IPS-11a (cell line): ENCODE results near the gene ODR4.
"Not testable (repeated sequence)": the region's sequence is repeated elsewhere in the genome, so short reads cannot be mapped to it uniquely, and the experiment has no call there.

Experiments used
- H3K4me3 ChIP-seq: one replicate; pipeline ENCODE4 v1.5.1; 2013; ENCODE audit warnings: low read depth, low read length, control low read depth

ODR4 gene

DNA sequence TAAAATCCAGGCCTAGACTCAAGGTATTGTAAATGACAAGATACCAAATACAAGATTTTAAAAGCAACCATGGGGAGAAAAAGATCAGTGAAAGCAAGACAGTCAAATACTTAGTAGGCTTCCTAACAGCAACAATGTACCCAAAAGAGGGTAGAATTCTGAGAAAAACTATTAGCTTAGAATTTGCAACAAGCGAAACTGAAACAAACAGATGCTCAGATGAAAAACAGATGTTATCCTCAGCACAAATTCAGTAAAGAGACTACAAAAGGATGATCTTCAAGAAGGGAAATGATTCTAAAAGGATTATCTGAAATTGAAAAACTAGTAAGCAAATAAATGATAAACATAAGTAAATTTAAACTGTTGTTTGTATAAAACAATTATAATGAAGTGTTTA, 45.3 kb downstream of the ODR4 start:
- no peak overlapping the region for H3K4me3 ChIP-seq

DNA sequence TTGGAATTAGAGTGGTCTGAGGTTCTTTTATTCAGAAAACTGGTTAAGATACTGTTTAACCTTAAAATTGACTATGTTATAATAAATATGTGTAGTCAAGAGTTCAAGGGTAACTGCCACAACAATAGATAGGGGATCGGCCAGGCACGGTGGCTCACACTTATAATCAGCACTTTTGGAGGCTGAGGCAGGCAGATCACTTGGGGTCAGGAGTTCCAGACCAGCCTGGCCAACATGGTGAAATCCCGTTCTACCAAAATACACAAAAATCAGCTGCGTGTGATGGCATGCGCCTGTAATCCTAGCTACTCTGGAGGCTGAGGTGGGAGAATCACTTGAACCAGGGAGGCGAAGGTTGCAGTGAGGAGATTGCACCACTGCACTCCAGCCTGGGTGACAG, 45.8 kb downstream of the ODR4 start:
- no peak overlapping the region for H3K4me3 ChIP-seq

DNA sequence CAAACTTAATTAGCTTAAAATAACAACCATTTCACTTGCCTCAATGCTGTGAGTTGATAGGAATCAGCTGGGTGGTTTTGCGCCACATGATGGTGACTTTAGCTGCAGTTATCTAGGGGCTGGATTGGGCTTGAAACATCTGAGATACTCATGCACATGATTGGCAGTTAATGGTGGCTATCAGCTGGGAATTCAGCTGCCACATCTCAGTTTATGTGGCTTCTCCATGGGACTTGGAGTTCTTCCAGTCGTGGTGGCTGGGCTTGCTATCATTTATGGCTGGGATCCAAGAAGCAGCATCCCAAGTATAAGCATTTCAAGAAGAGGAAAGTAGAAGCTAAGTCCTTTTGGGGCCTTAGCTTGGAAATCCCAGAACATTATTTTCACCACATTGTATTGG, 48.9 kb downstream of the ODR4 start:
- H3K4me3 ChIP-seq: no peak overlapping the region

DNA sequence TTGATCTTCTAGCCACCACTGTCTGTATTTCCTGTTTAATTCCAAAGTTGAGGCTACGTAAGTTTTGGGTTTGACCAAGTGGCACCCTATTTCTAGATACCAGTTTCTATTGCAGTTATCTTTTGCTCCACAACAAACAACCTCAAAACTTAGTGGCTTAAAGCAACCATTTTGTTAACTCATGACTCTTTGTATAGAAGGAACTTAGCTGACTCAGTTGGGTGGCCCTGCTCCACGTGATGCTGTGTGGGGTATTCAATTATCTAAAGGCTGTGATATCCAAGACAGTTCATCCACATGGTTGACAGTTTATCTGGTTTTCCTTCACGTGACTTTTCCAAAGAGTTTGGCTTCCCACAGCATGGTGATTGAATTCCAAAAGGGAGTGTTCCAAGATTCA, 50.5 kb downstream of the ODR4 start:
- no peak overlapping the region for H3K4me3 ChIP-seq

DNA sequence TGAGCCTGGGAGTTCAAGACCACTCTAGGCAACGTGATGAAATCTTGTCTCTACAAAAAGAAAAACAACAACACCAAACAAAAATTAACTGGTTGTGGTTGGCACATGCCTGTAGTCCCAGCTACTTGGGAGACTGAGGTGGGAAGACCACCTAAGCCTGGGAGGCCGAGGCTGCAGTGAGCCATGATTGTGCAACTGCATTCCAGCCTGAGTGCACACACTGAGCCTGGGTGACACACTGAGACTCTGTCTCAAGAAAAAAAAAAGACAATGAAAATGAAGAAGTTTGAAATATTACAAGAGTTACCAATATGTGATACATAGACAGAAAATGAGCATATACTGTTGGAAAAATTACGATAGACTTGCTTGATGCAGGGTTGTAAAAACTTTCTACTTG, 53.4 kb downstream of the ODR4 start:
- no peak overlapping the region for H3K4me3 ChIP-seq

DNA sequence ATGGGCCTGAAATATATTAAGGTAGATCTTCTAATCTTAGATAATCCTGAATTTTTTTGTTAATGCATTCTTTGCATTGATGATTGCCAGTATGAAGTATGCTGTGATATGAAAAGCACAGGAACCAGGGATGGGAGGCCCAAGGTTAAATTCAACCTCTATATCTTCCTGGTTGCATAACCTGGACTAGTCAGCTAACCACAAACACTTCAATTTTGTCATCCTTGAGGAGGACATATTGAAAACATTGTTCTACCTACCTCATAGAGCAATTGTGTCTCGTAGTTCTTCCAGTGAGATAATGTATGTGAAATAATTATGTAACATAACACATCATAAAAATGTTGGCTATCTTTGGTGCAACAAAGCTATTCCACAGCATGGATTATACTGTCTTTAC, 59.7 kb downstream of the ODR4 start:
- H3K4me3 ChIP-seq: no peak overlapping the region

DNA sequence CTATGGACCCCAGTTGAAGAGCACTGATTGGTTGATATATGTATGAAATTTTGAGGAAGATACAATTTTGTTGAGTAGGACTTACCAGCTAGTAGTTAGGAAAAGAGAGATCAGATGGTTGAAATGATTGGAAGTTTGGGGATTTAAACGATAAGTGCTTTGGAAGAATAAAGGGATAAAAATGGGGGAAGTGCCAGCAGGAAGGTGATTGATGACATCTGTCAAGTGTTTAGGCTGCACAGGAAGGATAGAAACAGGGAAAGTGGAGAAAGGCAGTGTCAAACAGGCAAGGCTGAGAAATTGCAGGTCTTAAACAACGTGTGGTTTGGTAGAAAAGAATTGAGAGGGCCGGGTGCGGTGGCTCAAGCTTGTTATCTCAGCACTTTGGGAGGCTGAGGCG, 62.9 kb downstream of the ODR4 start:
- H3K4me3 ChIP-seq: no peak overlapping the region

DNA sequence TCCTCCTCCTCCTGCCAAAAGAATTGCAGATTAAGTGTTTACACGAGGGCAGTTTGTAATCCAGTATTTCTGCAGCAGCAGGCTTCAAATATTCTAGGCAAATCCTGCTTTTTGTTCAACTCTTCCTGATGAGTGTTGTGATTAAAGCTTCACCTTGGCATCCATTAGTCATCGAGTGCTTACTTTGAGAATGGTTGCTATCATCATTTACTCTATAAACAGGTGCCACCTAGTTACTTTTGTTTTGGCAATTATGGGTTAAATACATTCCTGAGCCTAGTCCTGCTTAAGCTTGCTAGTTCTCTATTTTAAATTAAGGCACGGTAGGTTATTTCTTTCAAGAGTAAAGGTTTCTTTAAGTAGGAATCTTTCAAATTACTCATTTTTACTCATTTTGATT, 64.9 kb downstream of the ODR4 start:
- H3K4me3 ChIP-seq: no peak overlapping the region

DNA sequence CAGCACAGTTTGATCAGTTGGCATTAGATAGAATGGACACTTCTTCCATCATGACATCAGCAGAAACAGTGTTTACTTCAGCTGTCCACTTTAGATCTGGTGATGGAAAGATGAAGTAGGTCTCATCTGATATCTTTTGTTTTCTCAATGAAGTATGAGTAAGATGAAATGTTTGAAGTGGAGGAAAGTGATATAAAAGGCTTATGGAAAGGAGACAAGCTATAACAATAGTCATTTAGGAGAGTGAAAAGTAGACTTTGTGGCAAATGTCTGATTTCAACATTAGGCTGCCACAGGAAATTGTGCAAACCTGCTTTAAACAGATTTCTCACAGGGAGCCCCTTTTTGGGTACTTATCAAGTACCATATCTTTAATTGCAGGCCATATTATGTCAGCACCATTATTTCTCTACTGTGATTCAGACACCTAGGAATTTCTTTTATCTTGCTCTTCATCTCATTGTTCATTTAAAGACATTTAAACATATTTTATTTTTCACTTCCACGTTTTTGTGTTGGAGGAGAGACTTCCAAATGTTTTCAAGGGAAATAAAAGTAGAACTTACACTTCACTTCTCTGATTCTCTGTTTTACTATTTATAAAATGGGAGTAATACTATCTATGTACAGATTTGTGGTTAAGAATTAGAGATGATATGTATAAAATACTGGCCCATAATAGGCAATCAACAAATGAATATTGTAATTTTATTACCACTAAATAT, 67.2 kb downstream of the ODR4 start:
- H3K4me3 ChIP-seq: no peak overlapping the region

DNA sequence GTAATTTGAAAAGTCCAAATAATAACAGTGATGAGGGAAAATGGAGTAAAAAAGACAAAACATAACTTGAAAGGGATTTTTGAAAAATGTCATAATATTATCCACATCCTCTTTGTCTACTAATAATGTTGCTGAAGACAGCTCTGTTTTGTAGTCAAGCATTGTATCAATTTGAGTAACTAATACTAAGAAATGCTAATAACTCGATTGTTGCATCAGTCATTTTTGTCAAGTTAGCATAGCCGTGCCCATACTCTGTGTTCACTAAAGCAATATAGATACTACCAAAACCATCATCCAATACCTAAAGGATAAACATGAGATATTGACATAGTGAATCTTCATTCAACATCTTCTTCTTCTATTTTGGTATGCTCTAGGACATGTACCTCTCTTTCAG, 68.0 kb downstream of the ODR4 start:
- H3K4me3 ChIP-seq: no peak overlapping the region

DNA sequence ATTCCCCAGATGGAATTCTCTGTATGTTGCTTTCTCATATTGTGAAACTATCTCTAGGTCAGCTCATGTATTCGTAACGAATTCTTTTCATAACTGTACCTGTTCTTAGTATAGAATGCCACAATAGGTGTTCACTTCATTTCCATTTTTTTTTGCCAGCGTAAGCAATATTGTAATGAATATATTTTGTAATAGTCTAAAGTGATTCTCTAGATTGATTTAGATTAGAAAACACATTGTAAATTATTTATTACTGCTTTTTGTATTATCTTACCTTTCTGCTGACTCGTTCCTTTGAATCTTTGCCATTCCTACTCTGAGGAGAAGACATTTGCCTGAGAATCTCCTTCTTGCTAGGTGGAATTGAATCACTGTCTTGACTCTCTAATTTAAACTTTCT, 70.5 kb downstream of the ODR4 start:
- no peak overlapping the region for H3K4me3 ChIP-seq

DNA sequence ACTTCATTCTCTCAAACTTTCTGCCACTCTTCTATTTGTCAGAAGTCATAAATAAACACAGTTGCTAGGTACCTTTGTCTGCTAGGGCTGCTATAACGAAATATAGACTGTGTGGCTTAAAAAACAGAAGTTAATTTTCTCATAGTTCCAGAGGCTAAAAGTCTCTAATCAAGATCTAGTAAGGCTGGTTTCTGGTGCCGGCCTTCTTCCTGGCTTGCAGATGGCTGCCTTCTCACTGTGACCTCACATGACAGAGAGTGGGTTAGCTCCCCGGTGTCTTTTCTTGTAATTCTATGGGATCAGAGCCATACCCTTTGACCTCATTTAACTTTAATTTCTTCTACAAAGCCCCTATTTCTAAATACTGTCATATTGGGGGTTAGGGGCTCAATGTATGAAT, 79.3 kb downstream of the ODR4 start:
- H3K4me3 ChIP-seq: no peak overlapping the region

DNA sequence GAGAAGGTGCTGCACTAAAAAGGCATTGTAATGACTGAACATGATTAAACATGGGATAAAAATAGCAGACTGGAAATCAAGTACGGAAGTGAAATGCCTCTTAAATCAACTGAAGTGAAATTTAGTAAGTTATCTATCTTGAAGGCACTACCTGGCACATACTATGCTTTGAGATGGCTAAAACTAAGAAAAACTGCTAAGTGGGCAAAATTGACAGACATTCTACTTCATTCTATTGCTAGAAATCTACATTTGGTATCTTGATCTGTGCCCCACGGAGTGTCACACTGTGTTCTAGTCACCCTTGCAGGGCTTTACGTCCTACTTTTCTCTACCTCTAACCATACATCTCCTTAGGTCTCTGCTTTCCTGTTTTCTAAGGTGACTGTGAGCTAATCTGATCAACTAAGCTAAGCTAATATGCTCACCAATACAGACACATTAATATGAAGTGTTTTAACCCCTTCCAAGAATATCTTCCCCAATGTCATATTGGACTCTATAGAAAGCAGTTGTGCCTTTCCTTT, 81.2 kb downstream of the ODR4 start:
- H3K4me3 ChIP-seq: no peak overlapping the region

DNA sequence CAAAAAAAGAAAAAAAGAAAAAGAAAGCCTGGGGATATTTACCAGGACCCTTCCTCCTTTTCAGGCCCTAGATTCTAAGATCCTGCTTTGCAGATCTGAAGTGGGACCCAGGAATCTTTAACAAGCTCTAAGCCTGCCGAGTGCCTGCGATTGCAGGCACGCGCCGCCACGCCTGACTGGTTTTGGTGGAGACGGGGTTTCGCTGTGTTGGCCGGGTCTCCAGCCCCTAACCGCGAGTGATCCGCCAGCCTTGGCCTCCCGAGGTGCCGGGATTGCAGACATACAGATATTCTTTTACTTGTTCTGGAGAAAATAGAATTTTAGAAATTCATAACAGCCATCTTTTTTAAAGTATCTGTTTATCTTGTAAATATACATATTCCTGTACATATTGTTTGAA, 83.5 kb downstream of the ODR4 start:
- not testable (repeated sequence) for H3K4me3 ChIP-seq

DNA sequence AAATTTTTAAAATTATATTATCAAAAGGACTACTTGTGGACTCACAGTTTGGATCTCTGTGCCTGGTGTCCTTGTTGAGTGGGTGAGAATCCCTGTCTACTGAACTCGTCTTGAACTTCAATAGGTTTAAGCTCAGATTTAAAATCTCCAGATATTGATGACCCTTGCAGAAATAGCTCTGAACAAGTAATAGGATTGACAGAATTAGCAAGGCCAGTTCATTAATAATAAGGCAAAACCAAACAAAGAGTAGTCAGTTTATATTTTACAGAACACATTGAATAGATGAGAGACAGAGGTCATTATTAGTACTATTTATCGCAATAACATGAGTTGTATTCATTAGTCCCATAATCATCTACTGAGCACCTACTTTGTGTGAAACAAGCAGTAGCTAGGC, 85.4 kb downstream of the ODR4 start, which contains the start of gene PDC:
PDC (minus strand) TSS at position 101 of the 400 bp plus-strand sequence. CDS start 11,655 bp downstream, outside the sequence.
- H3K4me3 ChIP-seq: no peak within 1 kb of the TSS

DNA sequence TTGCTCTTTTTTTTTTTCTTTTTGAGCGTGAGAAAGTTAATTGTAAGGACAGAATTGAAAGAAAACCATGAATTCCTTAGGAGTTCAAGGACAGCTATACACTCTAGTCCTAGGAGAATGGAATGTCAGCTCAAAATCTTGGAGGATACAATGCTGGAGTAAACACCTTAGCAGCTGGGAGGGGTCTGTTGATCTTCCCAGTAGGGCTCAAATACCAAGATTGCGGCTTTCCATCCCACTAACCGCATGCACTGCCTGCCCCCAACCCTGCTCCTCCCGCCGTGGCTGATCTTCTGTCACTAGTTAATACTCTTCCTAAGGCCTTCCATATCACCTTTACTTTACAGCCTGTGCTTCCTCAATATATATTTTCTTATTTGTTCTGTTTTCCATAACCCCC, 87.9 kb downstream of the ODR4 start:
- no peak overlapping the region for H3K4me3 ChIP-seq

DNA sequence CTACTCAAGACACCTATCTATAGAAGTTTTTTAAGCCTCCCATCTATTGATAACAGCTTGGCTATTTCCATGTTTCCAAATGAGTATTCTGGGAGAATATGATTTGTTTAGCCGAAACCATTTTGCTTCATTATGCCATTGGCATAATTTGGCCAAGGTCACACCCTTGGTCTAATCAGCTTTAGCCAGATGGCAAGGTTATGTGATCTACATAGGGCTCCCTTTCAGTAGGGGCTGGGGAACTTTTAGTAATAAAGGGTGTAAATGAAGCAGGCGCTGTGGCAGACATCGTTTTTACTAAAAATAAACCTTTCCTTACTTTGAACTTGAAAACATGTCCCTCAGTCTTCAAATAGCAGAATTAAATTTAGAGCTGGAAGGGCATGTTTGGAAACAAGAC, 88.3 kb downstream of the ODR4 start:
- H3K4me3 ChIP-seq: no peak overlapping the region

DNA sequence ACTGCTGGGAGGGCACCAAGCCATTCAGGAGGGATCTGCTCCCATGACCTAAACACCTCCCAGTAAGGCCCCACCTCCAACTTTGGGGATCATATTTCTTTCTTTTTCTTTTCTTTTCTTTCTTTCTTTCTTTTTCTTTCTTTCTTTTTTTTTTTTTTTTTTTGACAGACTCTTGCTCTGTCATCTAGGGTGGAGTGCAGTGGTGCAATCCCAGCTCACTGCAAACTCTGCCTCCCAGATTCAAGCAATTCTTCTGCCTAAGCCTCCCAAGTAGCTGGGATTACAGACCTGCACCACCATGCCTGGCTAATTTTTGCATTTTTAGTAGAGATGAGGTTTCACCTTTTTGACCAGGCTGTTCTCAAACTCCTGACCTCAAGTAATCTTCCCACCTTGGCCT, 89.9 kb downstream of the ODR4 start:
- H3K4me3 ChIP-seq: not testable (repeated sequence)

DNA sequence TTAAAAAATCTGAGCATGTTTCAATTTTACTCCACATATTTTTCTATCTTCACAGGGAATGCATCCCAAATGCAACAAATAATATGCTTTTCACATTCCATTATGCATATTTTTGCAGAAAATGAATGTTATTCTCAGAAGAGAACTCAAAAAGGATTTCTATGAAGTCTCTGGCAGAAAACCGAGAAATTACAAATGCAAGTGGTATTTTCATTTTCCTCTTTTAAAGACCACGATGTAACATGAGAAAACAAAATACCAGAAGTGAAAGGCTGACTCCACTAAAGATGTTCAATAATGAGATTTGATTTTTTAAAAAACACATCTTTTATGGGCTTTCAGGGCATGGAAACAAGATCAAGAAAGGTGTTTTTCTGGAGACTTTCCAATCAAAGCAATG, 90.3 kb downstream of the ODR4 start:
- H3K4me3 ChIP-seq: no peak overlapping the region
